NCI-H526 treated with DMSO at 0.1 percent for 48 hours (cell line): ENCODE data around the gene STON2.

Source experiments
- DNase-seq: peaks from one replicate; lab custom pipeline; 2025; lab: John Stamatoyannopoulos, UW

Gene STON2

GRCh38 chr14:81221579-81222102 lies 178.5 kb downstream of the STON2 start:
- DNase-seq, result no peak

DNA sequence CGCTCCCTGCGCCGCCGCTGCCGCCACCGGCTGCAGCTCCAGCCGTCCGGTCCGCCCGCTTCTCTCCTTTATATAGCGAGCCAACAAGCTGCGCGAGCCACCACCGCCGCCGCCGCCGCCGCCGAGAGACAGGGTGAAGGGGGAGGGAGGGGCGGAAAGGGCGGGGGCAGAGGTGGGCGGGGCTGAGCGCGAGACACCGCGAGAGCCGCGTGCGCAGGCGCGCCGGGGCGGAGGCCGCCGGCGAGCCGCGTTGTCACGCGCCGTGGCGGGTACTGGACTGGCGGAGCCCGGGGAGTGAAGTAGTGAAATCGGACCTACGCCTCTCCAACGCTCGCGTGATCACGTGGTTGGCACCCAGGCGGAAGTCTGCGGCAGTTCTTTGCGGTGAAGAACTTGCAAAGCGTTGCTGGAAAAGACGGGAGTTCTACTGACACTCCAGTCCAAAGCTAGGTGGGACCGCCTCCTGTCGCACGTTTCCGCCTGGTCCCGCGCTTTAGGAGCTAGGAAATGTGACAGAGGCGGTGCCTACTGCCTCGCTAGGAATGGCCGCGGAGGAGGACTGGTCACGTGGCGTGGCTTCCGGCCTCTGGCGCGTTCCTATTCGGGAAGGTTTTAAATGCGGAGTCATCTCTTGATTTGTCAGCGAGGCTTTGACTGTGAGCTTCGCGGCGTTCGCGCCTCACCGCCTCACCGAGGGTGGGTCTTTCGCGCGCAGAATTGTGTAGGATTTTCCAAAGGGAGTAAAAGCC lies 179.1 kb downstream of the STON2 start, which contains the start of gene GTF2A1:
TSS of gene GTF2A1 (minus strand) at position 130 of the 749 bp plus-strand sequence. CDS start 441 bp downstream, outside the sequence.
- peak; percentile 95 for DNase-seq

GRCh38 chr14:81220580-81220829 lies 179.6 kb downstream of the STON2 start:
- no peak for DNase-seq

DNA sequence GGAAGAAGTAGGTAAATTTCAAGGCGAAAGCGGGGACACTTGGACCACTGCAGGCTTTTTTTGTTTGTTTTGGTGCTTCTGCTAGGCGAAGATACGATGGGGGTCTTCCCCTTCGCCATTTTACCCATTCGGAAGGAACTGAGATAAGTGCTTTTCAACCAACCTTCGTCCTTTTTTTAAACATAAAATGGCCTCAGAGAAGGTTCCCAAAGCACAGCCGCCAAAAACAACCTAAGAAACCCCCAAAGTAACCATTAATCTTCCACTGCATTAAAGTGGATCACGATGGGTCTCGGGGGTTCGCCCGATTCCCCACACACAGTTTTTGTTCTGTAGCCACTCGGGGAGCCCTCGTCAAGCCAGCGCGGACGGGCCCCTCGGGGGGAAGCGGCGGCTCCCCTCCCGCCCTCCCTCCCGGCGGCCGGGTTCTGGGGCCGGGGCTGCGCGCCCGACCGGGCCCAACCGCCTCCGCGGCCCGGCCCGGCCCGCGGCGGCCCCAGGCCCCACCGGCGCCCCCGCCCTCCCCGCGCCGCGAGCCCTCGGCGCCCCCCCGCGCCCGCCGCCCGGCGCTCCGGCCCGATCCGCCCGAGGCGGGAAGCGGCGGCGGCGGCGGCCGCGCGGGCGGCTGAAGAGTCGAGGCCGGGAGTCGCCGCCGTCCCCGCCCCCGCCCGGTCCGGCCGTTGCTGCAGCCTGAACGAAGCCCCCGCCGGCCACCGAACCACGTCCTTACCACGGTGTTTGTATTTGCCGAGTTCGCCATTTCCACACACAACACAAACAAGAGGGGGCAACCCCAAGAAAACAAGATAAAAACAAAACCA lies 180.2 kb downstream of the STON2 start:
- DNase-seq, result peak; percentile 52

- DNase-seq, result peak; percentile 96
Observed at GRCh38 chr14:81219210-81219758, 180.8 kb downstream of the STON2 start.

- no peak for DNase-seq
Observed at GRCh38 chr14:81211844-81212243, 188.3 kb downstream of the STON2 start.
